Muscle layer of colon (tissue), 2 donors: ENCODE measurements around the gene NOD2.

Experiments used
- H3K27ac ChIP-seq: one replicate; pipeline ENCODE4 v1.7.0; 2013; ENCODE audit warnings: low read depth, mild to moderate bottlenecking, low read length, moderate library complexity
- H3K27me3 ChIP-seq, 2 donors: one replicate each; pipeline ENCODE4 v1.7.0; 2013; ENCODE audit warnings: low read length in 2 of 2, mild to moderate bottlenecking in 2 of 2; ENCODE audit not compliant: insufficient read depth in 2 of 2, control insufficient read depth in 1 of 2
- H3K36me3 ChIP-seq: one replicate; pipeline ENCODE4 v1.7.0; 2013; ENCODE audit warnings: mild to moderate bottlenecking, low read length; ENCODE audit not compliant: insufficient read depth
- H3K4me1 ChIP-seq: one replicate; pipeline ENCODE4 v1.7.0; 2013; ENCODE audit warnings: mild to moderate bottlenecking, low read length; ENCODE audit not compliant: insufficient read depth
- H3K4me3 ChIP-seq, 2 donors: one replicate each; pipeline ENCODE4 v1.7.0; 2013; ENCODE audit warnings: low read length in 2 of 2, low read depth in 1 of 2, mild to moderate bottlenecking in 1 of 2, moderate library complexity in 1 of 2
- H3K9ac ChIP-seq: one replicate; pipeline ENCODE4 v1.7.0; 2013; ENCODE audit warnings: low read length
- H3K9me3 ChIP-seq: one replicate; pipeline ENCODE4 v1.7.0; 2013; ENCODE audit warnings: mild to moderate bottlenecking, low read length
- donor health status: abdominal sarcoma.
- donor health status: Adenocarcinoma of cecum.

The NOD2 gene

GRCh38 chr16:50696575-50697420 lies 3.4 kb downstream of the NOD2 start:
- H3K36me3 ChIP-seq, result no peaks in the 10 kb centered on the region
- H3K27ac ChIP-seq, result no peak overlapping the region
- no peak overlapping the region for H3K9ac ChIP-seq
- peaks cover 33% of the 10 kb centered on the region for H3K4me1 ChIP-seq
- H3K27me3 ChIP-seq, result peaks cover 0 to 10% of the 10 kb centered on the region in 2 donors
- H3K9me3 ChIP-seq, result no peaks in the 10 kb centered on the region
- H3K4me3 ChIP-seq, result no peak overlapping the region

- H3K9me3 ChIP-seq, result no peaks in the 10 kb centered on the region
- no peaks in the 10 kb centered on the region for H3K36me3 ChIP-seq
- H3K27me3 ChIP-seq, result peaks cover 0 to 10% of the 10 kb centered on the region in 2 donors
- H3K27ac ChIP-seq, result peak overlapping the region; percentile 23
- no peak overlapping the region for H3K9ac ChIP-seq
- peak overlapping the region in 1 of 2 donors; percentile 54 for H3K4me3 ChIP-seq
- H3K4me1 ChIP-seq, result peaks cover 33% of the 10 kb centered on the region
Measured at GRCh38 chr16:50697421-50697715, 4.0 kb downstream of the NOD2 start.

- Histone ChIP-seq H3K9me3 (no peaks in the 10 kb centered on the region), H3K36me3 (no peaks in the 10 kb centered on the region), H3K9ac (no peak overlapping the region), H3K4me1 (peaks cover 33% of the 10 kb centered on the region), H3K27me3 (peaks cover 0 to 10% of the 10 kb centered on the region in 2 donors), H3K27ac (peak overlapping the region; percentile 23), H3K4me3 (peak overlapping the region; percentile 26 to 54)
Measured at GRCh38 chr16:50697881-50698767, 4.7 kb downstream of the NOD2 start.

GRCh38 chr16:50699326-50700159 lies 6.1 kb downstream of the NOD2 start:
- Histone ChIP-seq H3K27ac (no peak overlapping the region), H3K27me3 (peaks cover 0 to under 1% of the 10 kb centered on the region in 2 donors)

GRCh38 chr16:50702725-50703124 lies 9.3 kb downstream of the NOD2 start:
- H3K27me3 ChIP-seq, result no peaks in the 10 kb centered on the region
- H3K4me3 ChIP-seq, result no peak overlapping the region
- H3K9me3 ChIP-seq, result no peaks in the 10 kb centered on the region
- no peak overlapping the region for H3K27ac ChIP-seq
- no peaks in the 10 kb centered on the region for H3K36me3 ChIP-seq
- peaks cover 7% of the 10 kb centered on the region for H3K4me1 ChIP-seq
- no peak overlapping the region for H3K9ac ChIP-seq

More at GRCh38 chr16:50699326-50700159, 6.1 kb downstream of the NOD2 start:
- Histone ChIP-seq H3K4me1 (peaks cover 26% of the 10 kb centered on the region), H3K4me3 (no peak overlapping the region), H3K9me3 (no peaks in the 10 kb centered on the region), H3K9ac (no peak overlapping the region), H3K36me3 (no peaks in the 10 kb centered on the region)

- Histone ChIP-seq H3K9me3 (no peaks in the 10 kb centered on the region), H3K36me3 (no peaks in the 10 kb centered on the region), H3K9ac (no peak overlapping the region), H3K4me1 (no peaks in the 10 kb centered on the region), H3K4me3 (no peak overlapping the region), H3K27ac (no peak overlapping the region), H3K27me3 (no peaks in the 10 kb centered on the region)
Measured at GRCh38 chr16:50704245-50704644, 10.8 kb downstream of the NOD2 start.

- no peaks in the 10 kb centered on the region for H3K27me3 ChIP-seq
- H3K27ac ChIP-seq, result no peak overlapping the region
- H3K9me3 ChIP-seq, result no peaks in the 10 kb centered on the region
- H3K9ac ChIP-seq, result no peak overlapping the region
- H3K4me1 ChIP-seq, result no peaks in the 10 kb centered on the region
- no peaks in the 10 kb centered on the region for H3K36me3 ChIP-seq
- H3K4me3 ChIP-seq, result no peak overlapping the region
Measured at GRCh38 chr16:50705436-50706110, 12.2 kb downstream of the NOD2 start.

- no peaks in the 10 kb centered on the region for H3K36me3 ChIP-seq
- H3K4me3 ChIP-seq, result no peak overlapping the region
- no peak overlapping the region for H3K27ac ChIP-seq
- H3K27me3 ChIP-seq, result no peaks in the 10 kb centered on the region
- H3K4me1 ChIP-seq, result peaks cover 2% of the 10 kb centered on the region
- no peaks in the 10 kb centered on the region for H3K9me3 ChIP-seq
- H3K9ac ChIP-seq, result no peak overlapping the region
Measured at GRCh38 chr16:50706250-50706649, 12.8 kb downstream of the NOD2 start.

GRCh38 chr16:50708373-50709060 lies 15.1 kb downstream of the NOD2 start:
- peaks cover 6% of the 10 kb centered on the region for H3K4me1 ChIP-seq
- no peak overlapping the region for H3K4me3 ChIP-seq
- no peaks in the 10 kb centered on the region for H3K9me3 ChIP-seq
- H3K27ac ChIP-seq, result no peak overlapping the region
- no peak overlapping the region for H3K9ac ChIP-seq
- no peaks in the 10 kb centered on the region for H3K36me3 ChIP-seq
- H3K27me3 ChIP-seq, result no peaks in the 10 kb centered on the region

GRCh38 chr16:50709061-50709684 lies 15.8 kb downstream of the NOD2 start:
- H3K9me3 ChIP-seq, result no peaks in the 10 kb centered on the region
- H3K9ac ChIP-seq, result no peak overlapping the region
- H3K27ac ChIP-seq, result no peak overlapping the region
- no peak overlapping the region for H3K4me3 ChIP-seq
- no peaks in the 10 kb centered on the region for H3K36me3 ChIP-seq
- H3K27me3 ChIP-seq, result no peaks in the 10 kb centered on the region
- peaks cover 10% of the 10 kb centered on the region for H3K4me1 ChIP-seq
